Astrocyte of the spinal cord (primary cell): Measurements from ENCODE around the gene TRMT11.
"Not testable (repeated sequence)": the region's sequence is repeated elsewhere in the genome, so short reads cannot be mapped to it uniquely, and the experiment has no call there.

Source experiments
- DNase-seq: peaks from one replicate; pipeline ENCODE4 v3.0.0; 2011; ENCODE audit warnings: low read depth, low spot score
- H3K4me3 ChIP-seq: 2 replicates; pipeline ENCODE4 v1.5.1; 2011; ENCODE audit warnings: low read depth, mild to moderate bottlenecking, low read length, moderate library complexity
- in situ Hi-C: cut with HindIII; loops from 2 replicates; pipeline ENCODE4 v1.10.0; 2017; ENCODE audit warnings: low sequenced_read_pairs
- TF ChIP-seq, protein P1 (sequence below): IDR thresholded peaks from 2 replicates; pipeline ENCODE4 v1.5.1; 2012; ENCODE audit warnings: low read depth, mild to moderate bottlenecking, low read length, inconsistent platforms

The TRMT11 gene

DNA sequence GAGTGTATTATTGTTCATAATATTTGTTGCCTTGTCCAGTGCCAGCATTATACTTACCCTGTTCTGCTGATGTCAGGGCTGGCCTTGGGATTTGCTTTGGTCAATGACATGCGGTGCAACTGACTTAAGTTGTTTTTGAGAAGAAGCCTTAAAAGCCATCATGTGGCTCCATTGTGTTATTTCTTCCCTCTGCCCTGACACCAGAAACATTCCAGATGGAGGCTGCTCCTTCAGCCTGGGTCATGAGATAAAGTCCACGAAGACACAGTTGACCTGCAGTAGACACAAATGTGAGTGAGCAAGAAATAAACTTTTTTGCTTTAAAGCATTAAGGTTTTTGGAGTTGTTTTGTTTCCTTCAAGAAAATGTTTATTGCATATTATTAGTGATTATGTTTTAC, 37.3 kb upstream of the TRMT11 start:
- DNase-seq = no peak
- in situ Hi-C loops = no loop called here
- H3K4me3 ChIP-seq = no peak overlapping the region
- TF ChIP-seq, protein P1, sequence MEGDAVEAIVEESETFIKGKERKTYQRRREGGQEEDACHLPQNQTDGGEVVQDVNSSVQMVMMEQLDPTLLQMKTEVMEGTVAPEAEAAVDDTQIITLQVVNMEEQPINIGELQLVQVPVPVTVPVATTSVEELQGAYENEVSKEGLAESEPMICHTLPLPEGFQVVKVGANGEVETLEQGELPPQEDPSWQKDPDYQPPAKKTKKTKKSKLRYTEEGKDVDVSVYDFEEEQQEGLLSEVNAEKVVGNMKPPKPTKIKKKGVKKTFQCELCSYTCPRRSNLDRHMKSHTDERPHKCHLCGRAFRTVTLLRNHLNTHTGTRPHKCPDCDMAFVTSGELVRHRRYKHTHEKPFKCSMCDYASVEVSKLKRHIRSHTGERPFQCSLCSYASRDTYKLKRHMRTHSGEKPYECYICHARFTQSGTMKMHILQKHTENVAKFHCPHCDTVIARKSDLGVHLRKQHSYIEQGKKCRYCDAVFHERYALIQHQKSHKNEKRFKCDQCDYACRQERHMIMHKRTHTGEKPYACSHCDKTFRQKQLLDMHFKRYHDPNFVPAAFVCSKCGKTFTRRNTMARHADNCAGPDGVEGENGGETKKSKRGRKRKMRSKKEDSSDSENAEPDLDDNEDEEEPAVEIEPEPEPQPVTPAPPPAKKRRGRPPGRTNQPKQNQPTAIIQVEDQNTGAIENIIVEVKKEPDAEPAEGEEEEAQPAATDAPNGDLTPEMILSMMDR = no peak

- TF ChIP-seq, protein P1 = no peak
- in situ Hi-C loops = no loop called here
- no peak for DNase-seq
- no peak overlapping the region for H3K4me3 ChIP-seq
Measured at GRCh38 chr6:125950293-125950692, 36.0 kb upstream of the TRMT11 start.

DNA sequence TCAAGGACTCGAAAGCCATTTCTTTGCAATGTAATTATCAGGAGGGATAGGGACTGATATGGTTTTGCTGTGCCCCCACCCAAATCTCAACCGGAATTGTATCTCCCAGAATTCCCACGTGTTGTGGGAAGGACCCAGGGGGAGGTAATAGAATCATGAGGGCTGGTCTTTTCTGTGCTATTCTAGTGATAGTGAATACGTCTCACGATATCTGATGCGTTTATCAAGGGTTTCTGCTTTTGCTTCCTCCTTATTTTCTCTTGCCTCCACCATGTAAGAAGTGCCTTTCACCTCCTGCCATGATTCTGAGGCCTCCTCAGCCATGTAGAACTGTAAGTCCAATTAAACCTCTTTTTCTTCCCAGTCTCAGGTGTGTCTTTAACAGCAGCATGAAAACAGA, 35.6 kb upstream of the TRMT11 start:
- DNase-seq, H3K4me3 ChIP-seq, in situ Hi-C loops: not testable (repeated sequence)

DNA sequence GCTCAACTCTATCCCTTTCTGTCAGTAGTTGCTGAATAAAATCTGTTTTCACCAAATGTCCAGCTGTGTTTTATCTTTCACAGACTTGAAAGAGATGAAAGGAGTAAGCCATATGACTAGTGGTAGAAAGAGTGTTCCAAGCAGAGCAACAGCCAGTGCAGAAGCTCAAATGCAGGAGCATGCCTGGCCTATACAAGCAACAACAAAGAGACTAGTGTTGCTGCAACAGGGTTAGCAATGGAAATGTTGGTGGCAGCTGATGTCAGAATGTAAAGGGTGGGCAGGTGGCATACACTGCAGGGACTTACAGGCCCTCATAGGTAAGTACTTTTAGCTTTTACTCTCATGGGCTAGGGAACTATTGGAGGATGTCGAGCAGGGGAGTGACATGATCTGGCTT, 35.0 kb upstream of the TRMT11 start:
- in situ Hi-C loops = no loop called here
- TF ChIP-seq, protein P1 = no peak
- no peak for DNase-seq
- no peak overlapping the region for H3K4me3 ChIP-seq

DNA sequence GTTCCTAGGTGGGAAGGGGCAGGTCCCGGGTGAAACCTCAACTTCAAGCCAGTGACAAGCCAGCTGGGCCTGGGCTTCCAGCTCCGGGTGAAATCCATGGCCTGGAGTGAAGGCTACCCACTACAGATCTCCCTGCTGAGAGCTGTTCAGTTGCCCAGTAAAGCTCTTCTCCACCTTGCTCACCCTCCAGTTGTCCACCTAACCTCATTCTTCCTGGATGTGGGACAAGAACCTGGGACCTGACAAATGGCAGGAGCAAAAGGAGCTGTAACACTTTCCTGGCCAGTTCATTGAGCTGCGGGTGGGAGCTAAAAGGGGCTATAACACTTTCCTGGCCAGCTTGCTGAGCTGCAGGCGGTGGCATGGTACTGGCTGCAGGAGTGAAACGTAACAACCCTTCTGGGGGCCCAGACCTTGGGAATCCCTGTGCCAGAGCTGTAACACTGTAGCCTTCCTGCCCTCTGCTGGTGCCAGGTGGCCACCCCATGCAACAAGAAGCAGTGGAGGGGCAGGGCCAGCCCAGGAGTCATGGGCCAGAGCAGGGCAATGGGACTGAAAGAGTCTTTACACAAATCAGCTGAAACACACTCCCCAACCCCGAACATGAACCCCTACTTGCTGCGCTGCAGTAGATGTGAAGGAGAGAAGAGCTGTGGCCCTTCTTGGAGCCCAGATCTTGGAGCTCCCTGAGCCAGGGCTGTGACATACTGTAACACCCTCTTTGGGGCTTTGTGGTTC, 33.4 kb upstream of the TRMT11 start:
- DNase-seq = no peak
- no peak overlapping the region for H3K4me3 ChIP-seq
- in situ Hi-C loops = no loop called here
- TF ChIP-seq, protein P1 = peak; percentile 51

DNA sequence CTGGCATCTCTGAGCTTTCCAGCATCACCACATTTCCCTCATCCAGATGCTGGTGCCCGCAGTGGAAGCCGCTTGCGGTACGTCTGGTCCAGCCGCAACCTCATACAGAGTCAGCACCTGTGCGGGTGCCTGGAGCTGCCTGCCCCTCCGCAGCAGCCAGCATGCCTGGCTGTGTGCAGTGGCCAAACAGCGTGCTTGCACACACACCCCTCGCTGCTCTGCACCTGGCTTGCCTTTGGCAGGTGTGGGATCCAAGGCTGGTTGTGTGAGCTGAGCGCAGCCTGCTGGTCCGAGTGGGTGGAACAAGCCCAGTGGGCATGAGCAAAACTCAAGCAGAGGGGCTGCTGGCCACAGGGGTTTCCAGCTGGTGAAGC, 32.9 kb upstream of the TRMT11 start:
- no peak overlapping the region for H3K4me3 ChIP-seq
- TF ChIP-seq, protein P1 = peak; percentile 15
- DNase-seq = no peak
- in situ Hi-C loops = no loop called here

- DNase-seq = no peak
- H3K4me3 ChIP-seq = no peak overlapping the region
- in situ Hi-C loops = no loop called here
- TF ChIP-seq, protein P1 = no peak
Measured at GRCh38 chr6:125954735-125955339, 31.5 kb upstream of the TRMT11 start.
